HG03469 (cell line): Measurements from ENCODE around the gene TRIM9.
"Not testable (repeated sequence)": the region's sequence is repeated elsewhere in the genome, so short reads cannot be mapped to it uniquely, and the experiment has no call there.

Experiments used
- ATAC-seq: cut with Tn5 transposase; IDR thresholded peaks from one replicate; pipeline ENCODE4 v1.9.1; 2021; ENCODE audit warnings: mild to moderate bottlenecking, moderate library complexity, moderate number of reproducible peaks; ENCODE audit not compliant: unreplicated experiment

Gene TRIM9

GRCh38 chr14:51006324-51006723 lies 88.6 kb downstream of the TRIM9 start:
- ATAC-seq: no peak

- ATAC-seq: no peak
Measured at GRCh38 chr14:51004801-51005526, 89.9 kb downstream of the TRIM9 start.

- no peak for ATAC-seq
Measured at GRCh38 chr14:51004352-51004800, 90.5 kb downstream of the TRIM9 start.

- ATAC-seq: no peak
Measured at GRCh38 chr14:51002406-51002999, 92.4 kb downstream of the TRIM9 start.

GRCh38 chr14:51000566-51000965 lies 94.3 kb downstream of the TRIM9 start:
- ATAC-seq: no peak

GRCh38 chr14:50999726-51000125 lies 95.2 kb downstream of the TRIM9 start:
- no peak for ATAC-seq

GRCh38 chr14:50998612-50999011 lies 96.3 kb downstream of the TRIM9 start:
- ATAC-seq: no peak

- no peak for ATAC-seq
Measured at GRCh38 chr14:50997712-50998111, 97.2 kb downstream of the TRIM9 start.

- ATAC-seq: not testable (repeated sequence)
Measured at GRCh38 chr14:50994158-50994557, 100.7 kb downstream of the TRIM9 start.

GRCh38 chr14:50985859-50986331 lies 109.0 kb downstream of the TRIM9 start:
- ATAC-seq: no peak

GRCh38 chr14:50985124-50985858 lies 109.6 kb downstream of the TRIM9 start:
- ATAC-seq: no peak

- ATAC-seq: no peak
Measured at GRCh38 chr14:50984036-50984710, 110.7 kb downstream of the TRIM9 start.

- no peak for ATAC-seq
Measured at GRCh38 chr14:50979941-50980850, 114.7 kb downstream of the TRIM9 start.

GRCh38 chr14:50978888-50979287 lies 116.0 kb downstream of the TRIM9 start:
- peak; percentile 89 for ATAC-seq

- ATAC-seq: no peak
Measured at GRCh38 chr14:50978529-50978871, 116.4 kb downstream of the TRIM9 start.

GRCh38 chr14:50977863-50978528 lies 116.9 kb downstream of the TRIM9 start:
- ATAC-seq: peak; percentile 51

- no peak for ATAC-seq
Measured at GRCh38 chr14:50974118-50974517, 120.8 kb downstream of the TRIM9 start.

- ATAC-seq: no peak
Measured at GRCh38 chr14:50972734-50973133, 122.2 kb downstream of the TRIM9 start.

- ATAC-seq: no peak
Measured at GRCh38 chr14:50970886-50971781, 123.8 kb downstream of the TRIM9 start.
